HUES64 (cell line): ENCODE results near the gene S100PBP.

ENCODE experiments used
- H3K27ac ChIP-seq: 2 replicates; pipeline ENCODE4 v1.7.0; 2013; ENCODE audit warnings: low read depth, low read length, inconsistent platforms
- H3K27me3 ChIP-seq: 2 replicates; pipeline ENCODE4 v1.6.1; 2013; ENCODE audit warnings: mild to moderate bottlenecking, low read length; ENCODE audit not compliant: insufficient read depth
- H3K36me3 ChIP-seq: 2 replicates; pipeline ENCODE4 v1.6.1; 2013; ENCODE audit warnings: mild to moderate bottlenecking, low read length; ENCODE audit not compliant: insufficient read depth
- H3K4me1 ChIP-seq: 2 replicates; pipeline ENCODE4 v1.6.1; 2013; ENCODE audit warnings: mild to moderate bottlenecking, low read length, moderate library complexity; ENCODE audit not compliant: insufficient read depth
- H3K4me3 ChIP-seq: 2 replicates; pipeline ENCODE4 v1.5.1; 2013; ENCODE audit warnings: mild to moderate bottlenecking, low read length, moderate library complexity
- H3K9ac ChIP-seq: 2 replicates; pipeline ENCODE4 v1.6.1; 2013; ENCODE audit warnings: mild to moderate bottlenecking, low read depth, low read length
- H3K9me3 ChIP-seq: 2 replicates; pipeline ENCODE4 v1.6.1; 2013; ENCODE audit warnings: low read depth, low read length; ENCODE audit not compliant: insufficient read depth
- WGBS: fragments of 150-250, 120-280 bp; methylation state at CpG from one replicate; pipeline ENCODE4 v1.1.7; 2013; ENCODE audit warnings: missing lambda C conversion rate; 5-methylcytosine and 5-hydroxymethylcytosine counted together

The S100PBP gene

GRCh38 chr1:32874860-32875752 is 57.7 kb downstream of the S100PBP start:
- Histone ChIP-seq H3K4me3 (no peak overlapping the region), H3K9me3 (no peaks in the 10 kb centered on the region), H3K36me3 (no peaks in the 10 kb centered on the region), H3K4me1 (peaks cover 25% of the 10 kb centered on the region), H3K27me3 (peaks cover 19% of the 10 kb centered on the region), H3K9ac (no peak overlapping the region), H3K27ac (no peak overlapping the region)
- WGBS = 81% methylated on average over 5 of the region's 5 CpGs

DNA sequence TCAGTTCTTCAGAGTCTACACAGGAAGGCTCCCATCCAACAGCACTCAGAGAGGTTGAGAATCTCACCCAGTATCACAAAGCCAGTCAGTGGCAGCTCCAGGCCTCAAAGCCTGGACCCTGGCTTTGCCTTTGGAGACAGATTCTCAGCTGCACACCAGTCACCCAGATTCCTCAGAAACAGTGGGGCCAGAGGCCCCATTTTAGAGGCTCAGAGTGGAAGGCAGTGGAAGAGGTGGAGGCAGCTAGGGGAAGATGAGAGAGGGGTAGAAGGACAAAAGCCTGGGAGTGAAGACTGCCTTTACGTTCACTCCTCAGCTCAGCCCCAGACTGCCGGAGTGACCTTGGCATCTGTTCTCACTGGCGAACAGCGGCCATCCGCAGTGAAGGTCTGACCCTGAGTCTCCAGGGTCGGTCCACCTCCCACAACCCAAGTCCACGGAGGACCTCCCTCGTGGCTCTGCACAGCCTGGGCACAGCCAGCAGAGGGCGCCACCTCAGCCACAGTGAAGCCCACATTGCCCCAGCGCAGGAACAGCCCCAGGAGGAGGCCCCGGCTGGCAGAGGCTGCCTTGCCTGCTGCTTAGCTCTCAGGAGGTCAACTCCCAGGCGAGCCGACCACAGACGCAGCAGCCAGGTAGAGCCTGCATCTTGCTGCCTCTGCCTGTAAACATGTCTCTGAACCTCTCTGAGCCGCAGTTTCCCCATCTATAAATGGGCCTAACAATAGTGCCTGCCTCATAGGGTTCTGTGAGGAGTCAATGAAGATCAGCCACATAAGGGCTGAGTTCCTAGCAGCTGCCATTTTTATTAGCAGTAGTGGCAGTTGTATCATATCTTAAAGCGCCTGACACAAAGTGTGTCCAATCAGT is 59.1 kb downstream of the S100PBP start:
- Histone ChIP-seq H3K9me3 (no peaks in the 10 kb centered on the region), H3K27ac (no peak overlapping the region), H3K4me3 (no peak overlapping the region), H3K27me3 (peaks cover 7% of the 10 kb centered on the region), H3K9ac (no peak overlapping the region), H3K36me3 (no peaks in the 10 kb centered on the region), H3K4me1 (peaks cover 18% of the 10 kb centered on the region)
- 63% methylated on average over 16 of the region's 16 CpGs for WGBS

DNA sequence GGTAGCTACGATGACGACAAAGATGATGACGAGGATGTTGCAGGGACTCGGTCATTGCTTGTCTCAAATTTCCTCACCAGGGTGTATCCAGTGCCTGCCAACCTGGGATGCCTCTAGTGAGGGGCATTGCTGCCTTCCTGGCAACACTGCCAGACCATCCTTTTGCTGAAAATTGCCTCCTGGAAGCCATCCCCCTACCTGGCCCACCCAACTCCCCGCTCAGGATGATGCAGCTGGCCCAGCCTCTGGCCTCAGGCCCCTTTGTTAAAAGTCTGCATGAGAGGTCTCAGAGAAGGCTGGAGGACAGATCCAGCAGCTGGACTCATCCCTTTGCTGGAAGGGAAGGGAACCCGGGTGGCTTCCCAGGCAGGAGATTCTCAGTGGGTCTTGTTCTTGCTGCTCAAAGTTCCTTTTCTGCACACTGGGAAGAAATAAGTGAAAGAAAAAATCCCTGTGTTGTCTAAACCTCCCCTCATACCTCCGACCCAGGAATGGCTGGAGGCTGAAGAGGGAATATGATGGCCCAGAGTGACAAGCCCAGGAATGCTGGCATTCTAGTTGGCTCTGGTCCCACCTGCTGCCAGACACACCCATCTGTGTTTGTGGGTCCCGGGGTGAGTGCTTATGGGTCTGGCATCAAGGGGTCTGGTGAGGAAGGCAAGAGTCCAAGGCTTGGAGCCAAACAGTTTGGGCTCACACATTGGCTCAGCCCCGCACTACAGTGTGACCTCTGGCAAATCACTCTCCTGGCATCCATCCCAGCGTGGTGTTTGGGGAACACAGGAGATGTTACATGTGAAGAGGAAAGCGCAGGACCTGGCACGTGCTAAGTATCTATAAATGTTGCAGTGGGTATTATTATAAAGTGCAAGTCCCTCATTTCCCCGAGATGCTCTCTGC is 60.0 kb downstream of the S100PBP start:
- 92% methylated on average over 13 of the region's 13 CpGs for WGBS
- H3K36me3 ChIP-seq = no peaks in the 10 kb centered on the region
- no peak overlapping the region for H3K27ac ChIP-seq
- H3K27me3 ChIP-seq = no peaks in the 10 kb centered on the region
- H3K4me1 ChIP-seq = peaks cover 17% of the 10 kb centered on the region
- H3K9ac ChIP-seq = no peak overlapping the region
- H3K9me3 ChIP-seq = no peaks in the 10 kb centered on the region
- no peak overlapping the region for H3K4me3 ChIP-seq

- no peaks in the 10 kb centered on the region for H3K36me3 ChIP-seq
- peaks cover 18% of the 10 kb centered on the region for H3K4me1 ChIP-seq
- no peak overlapping the region for H3K9ac ChIP-seq
- H3K27ac ChIP-seq = no peak overlapping the region
- no peak overlapping the region for H3K4me3 ChIP-seq
- H3K9me3 ChIP-seq = no peaks in the 10 kb centered on the region
- no peaks in the 10 kb centered on the region for H3K27me3 ChIP-seq
- 76% methylated on average over 6 of the region's 6 CpGs for WGBS
These were observed 60.7 kb downstream of the S100PBP start for GRCh38 chr1:32878183-32878582.

GRCh38 chr1:32878637-32879041 is 61.2 kb downstream of the S100PBP start:
- H3K36me3 ChIP-seq = no peaks in the 10 kb centered on the region
- no peaks in the 10 kb centered on the region for H3K9me3 ChIP-seq
- no peaks in the 10 kb centered on the region; the same call in 1 of the 2 replicates for H3K27me3 ChIP-seq
- H3K27ac ChIP-seq = no peak overlapping the region
- no peak overlapping the region for H3K4me3 ChIP-seq
- H3K9ac ChIP-seq = no peak overlapping the region
- 76% methylated on average over 5 of the region's 5 CpGs for WGBS
- H3K4me1 ChIP-seq = peaks cover 18% of the 10 kb centered on the region

GRCh38 chr1:32881291-32881690 is 63.8 kb downstream of the S100PBP start:
- H3K4me1 ChIP-seq = peaks cover 10% of the 10 kb centered on the region
- H3K36me3 ChIP-seq = no peaks in the 10 kb centered on the region
- peaks cover 23% of the 10 kb centered on the region for H3K27me3 ChIP-seq
- no peaks in the 10 kb centered on the region for H3K9me3 ChIP-seq
- H3K9ac ChIP-seq = no peak overlapping the region
- WGBS = 89% methylated on average over 5 of the region's 5 CpGs
- H3K27ac ChIP-seq = no peak overlapping the region
- no peak overlapping the region for H3K4me3 ChIP-seq

DNA sequence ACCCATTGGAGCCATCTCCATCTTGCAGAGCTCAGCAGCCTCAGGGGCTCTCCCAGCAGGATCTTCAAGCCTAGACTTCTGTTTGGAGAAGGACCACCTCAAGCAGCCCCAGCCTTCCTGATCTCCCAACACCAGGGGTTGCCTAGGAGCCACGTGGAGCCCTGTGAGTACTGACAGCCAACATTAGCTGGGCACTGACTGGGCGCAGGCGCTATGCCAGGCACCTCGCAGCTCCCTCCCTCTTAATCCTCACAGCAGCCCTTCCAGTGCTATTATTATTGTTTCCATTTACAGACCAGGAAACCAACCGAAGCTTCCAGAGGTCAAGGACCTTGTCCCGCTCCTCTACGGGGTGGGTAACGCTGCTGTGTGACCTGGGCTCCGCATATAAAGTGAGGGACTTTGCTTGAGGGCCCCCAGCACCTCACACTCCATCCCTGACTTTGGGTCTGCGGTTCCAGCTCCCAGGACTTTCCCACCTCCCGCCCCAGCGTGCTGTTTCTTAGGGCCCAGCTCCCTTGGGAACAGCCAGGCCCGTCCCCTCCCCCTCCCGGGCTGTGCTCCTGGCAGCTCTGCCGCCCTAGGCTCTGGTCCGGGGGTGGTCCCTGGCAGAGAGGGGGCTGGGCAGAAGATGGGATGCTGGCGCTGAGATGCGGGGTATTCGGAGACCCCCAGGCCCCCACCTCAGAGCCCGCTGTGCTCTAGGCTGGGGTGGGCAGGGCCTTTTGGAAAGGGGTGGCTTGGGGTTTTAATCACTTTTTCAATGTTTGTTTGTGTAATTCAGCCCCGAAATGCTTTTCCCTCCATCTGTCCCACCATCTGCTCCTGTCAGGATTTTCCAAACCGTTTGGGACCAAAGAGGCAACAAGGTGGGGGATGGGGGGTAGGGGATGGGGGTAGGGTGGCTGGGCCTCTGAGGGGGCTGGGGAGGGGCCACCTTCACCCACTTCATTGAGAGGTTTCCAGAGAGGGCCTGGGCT is 64.7 kb downstream of the S100PBP start:
- Histone ChIP-seq H3K27ac (no peak overlapping the region), H3K4me3 (no peak overlapping the region), H3K27me3 (peaks cover 30% of the 10 kb centered on the region), H3K9ac (no peak overlapping the region), H3K36me3 (no peaks in the 10 kb centered on the region), H3K9me3 (no peaks in the 10 kb centered on the region), H3K4me1 (peaks cover 7% of the 10 kb centered on the region; the same call in 1 of the 2 replicates)
- 62% methylated on average over 20 of the region's 22 CpGs for WGBS

DNA sequence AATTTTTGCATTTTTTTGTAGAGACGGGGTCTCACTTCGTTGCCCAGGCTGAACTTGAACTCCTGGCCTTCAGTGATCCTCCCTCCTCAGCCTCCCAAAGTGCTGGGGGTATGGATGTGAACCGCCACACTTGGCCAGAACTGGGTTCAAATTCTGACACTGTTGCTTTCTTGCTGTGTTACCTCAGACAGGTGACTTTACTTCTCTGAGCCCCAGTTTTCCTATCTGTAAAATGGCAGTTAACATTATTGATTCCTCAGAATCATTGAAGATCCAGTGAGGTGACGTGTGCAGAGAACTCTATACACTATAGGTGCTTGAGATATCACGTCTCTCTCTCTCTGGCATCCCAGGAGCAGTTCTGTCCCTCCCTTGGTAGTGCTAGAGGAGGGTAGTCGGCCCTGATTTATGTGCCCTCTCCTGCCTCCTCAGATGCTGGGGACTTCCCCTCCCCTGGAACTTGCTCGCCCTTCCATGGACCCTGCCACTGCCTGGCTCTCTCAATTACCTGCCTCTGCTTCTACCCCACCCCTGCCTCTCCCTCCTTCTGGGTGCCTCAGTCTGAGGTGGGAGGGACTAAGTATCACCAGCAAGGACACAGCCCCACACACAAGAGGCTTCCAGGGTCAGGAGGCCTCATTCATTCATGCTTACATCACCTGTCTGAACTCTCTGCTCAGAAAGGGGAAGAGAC is 66.0 kb downstream of the S100PBP start:
- peaks cover 36% of the 10 kb centered on the region for H3K27me3 ChIP-seq
- peaks cover 5% of the 10 kb centered on the region; the same call in 1 of the 2 replicates for H3K4me1 ChIP-seq
- no peaks in the 10 kb centered on the region for H3K9me3 ChIP-seq
- no peaks in the 10 kb centered on the region for H3K36me3 ChIP-seq
- H3K9ac ChIP-seq = no peak overlapping the region
- H3K4me3 ChIP-seq = no peak overlapping the region
- H3K27ac ChIP-seq = no peak overlapping the region
- WGBS = 87% methylated on average over 7 of the region's 7 CpGs

DNA sequence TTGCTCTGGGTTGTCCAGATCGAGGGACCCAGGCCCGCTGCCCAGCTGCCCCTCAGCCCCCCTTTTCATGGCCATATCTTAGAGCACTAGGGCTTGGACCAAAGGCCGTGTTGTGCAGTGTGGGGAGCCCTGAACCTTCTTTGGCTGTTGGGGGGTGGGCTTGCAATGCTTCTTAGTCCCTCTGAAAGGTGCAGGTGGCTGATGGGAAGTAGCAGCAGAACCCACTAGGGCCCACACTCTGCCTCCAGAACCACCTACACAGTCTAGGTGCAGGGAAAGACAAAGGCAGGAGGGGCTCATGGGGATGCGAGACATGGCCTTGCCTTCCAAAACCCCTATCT is 66.5 kb downstream of the S100PBP start:
- no peaks in the 10 kb centered on the region for H3K9me3 ChIP-seq
- WGBS = 77% methylated on average over 4 of the region's 4 CpGs
- H3K27ac ChIP-seq = no peak overlapping the region
- H3K36me3 ChIP-seq = no peaks in the 10 kb centered on the region
- no peak overlapping the region for H3K9ac ChIP-seq
- H3K4me3 ChIP-seq = no peak overlapping the region
- H3K4me1 ChIP-seq = peaks cover 5% of the 10 kb centered on the region; the same call in 1 of the 2 replicates
- peaks cover 36% of the 10 kb centered on the region for H3K27me3 ChIP-seq
